PC-3 (cell line): ENCODE results near the gene PPP1R27. TPM values are rescaled to one million over a fixed set of nuclear protein-coding genes. Genes with fewer than 3 reads are reported as not detected.

ENCODE experiments used
- ATAC-seq: fragments of 200-7000 bp; cut with Tn5 transposase; 2 replicates; pipeline ENCODE4 v1.9.1; 2020; ENCODE audit warnings: mild to moderate bottlenecking, moderate library complexity
- BruUV-seq: library from RNA; stranded (reverse); fragments of 400-500 nt; replicated peaks from 2 replicates; lab custom pipeline; 2021; lab: Mats Ljungman, UMichigan
- CTCF ChIA-PET: fragments of 300-600 bp; sonication (Branson Sonifier 250); formaldehyde crosslinking; loops from one replicate; lab custom pipeline; 2022; ENCODE audit warnings: antibody characterized with exemption; lab: Charles Lee
- POLR2A ChIA-PET: fragments of 300-600 bp; sonication (Branson Sonifier 250); formaldehyde crosslinking; loops from one replicate; lab custom pipeline; 2022; ENCODE audit warnings: antibody characterized with exemption; ENCODE audit not compliant: unreplicated experiment; lab: Charles Lee
- DNase-seq: peaks from one replicate; pipeline ENCODE4 v3.0.0-alpha.2; 2015
- H2AFZ ChIP-seq: fragments of 300-600 bp; sonication (generic); 2 replicates; pipeline ENCODE4 v1.6.0; 2016; ENCODE audit warnings: antibody characterized with exemption, low read length
- H3F3A ChIP-seq: fragments of 300-600 bp; sonication (generic); one replicate; pipeline ENCODE4 v1.6.0; 2017; ENCODE audit warnings: antibody characterized with exemption, low read length, control low read depth, mild to moderate bottlenecking; ENCODE audit not compliant: unreplicated experiment
- H3K27ac ChIP-seq: fragments of 300-600 bp; sonication (generic); 2 replicates; pipeline ENCODE4 v1.5.1; 2016; ENCODE audit warnings: mild to moderate bottlenecking, low read length
- H3K27me3 ChIP-seq: fragments of 300-600 bp; sonication (generic); 2 replicates; pipeline ENCODE4 v1.6.1; 2016; ENCODE audit warnings: low read length, mixed read lengths
- H3K36me3 ChIP-seq: fragments of 300-600 bp; sonication (generic); 2 replicates; pipeline ENCODE4 v1.6.1; 2016; ENCODE audit warnings: low read depth, mixed run types, low read length, mixed read lengths
- H3K4me1 ChIP-seq: fragments of 300-600 bp; sonication (generic); 2 replicates; pipeline ENCODE4 v1.5.1; 2016; ENCODE audit warnings: low read length; ENCODE audit not compliant: insufficient read depth
- H3K4me2 ChIP-seq: fragments of 300-600 bp; sonication (generic); 2 replicates; pipeline ENCODE4 v1.6.0; 2016; ENCODE audit warnings: low read length
- H3K4me3 ChIP-seq: fragments of 300-600 bp; sonication (generic); 2 replicates; pipeline ENCODE4 v1.5.1; 2016; ENCODE audit warnings: mild to moderate bottlenecking, low read length, mixed read lengths
- H3K79me2 ChIP-seq: fragments of 300-600 bp; sonication (generic); 2 replicates; pipeline ENCODE4 v1.6.1; 2017; ENCODE audit warnings: low read length, mixed read lengths
- H3K9ac ChIP-seq: fragments of 300-600 bp; sonication (generic); 2 replicates; pipeline ENCODE4 v1.6.0; 2016; ENCODE audit warnings: mild to moderate bottlenecking, low read length
- H3K9me2 ChIP-seq: fragments of 300-600 bp; sonication (generic); replicated peaks from 2 replicates; pipeline ENCODE4 v1.6.1; 2016; ENCODE audit warnings: mixed run types, low read length, mixed read lengths
- H3K9me3 ChIP-seq: fragments of 300-600 bp; sonication (generic); 2 replicates; pipeline ENCODE4 v1.6.1; 2016; ENCODE audit warnings: low read length, mixed read lengths
- H4K20me1 ChIP-seq: fragments of 300-600 bp; sonication (generic); 2 replicates; pipeline ENCODE4 v1.6.1; 2016; ENCODE audit warnings: low read length, mixed read lengths
- CTCF ChIP-seq: fragments of 300-600 bp; sonication (generic); conservative IDR thresholded peaks from 2 replicates; pipeline ENCODE4 v1.5.1; 2017; ENCODE audit warnings: antibody characterized with exemption, low read depth, mild to moderate bottlenecking, low read length
- EZH2 ChIP-seq: fragments of 300-600 bp; sonication (generic); IDR thresholded peaks from one replicate; pipeline ENCODE4 v1.6.1; 2017; ENCODE audit warnings: antibody characterized with exemption, mild to moderate bottlenecking, low read length; ENCODE audit not compliant: unreplicated experiment
- EZH2phosphoT487 ChIP-seq: fragments of 300-600 bp; sonication (generic); IDR thresholded peaks from 2 replicates; pipeline ENCODE4 v1.6.1; 2018; ENCODE audit warnings: mild to moderate bottlenecking, antibody characterized with exemption, low read length, borderline replicate concordance
- intact Hi-C: fragments of 100-400 bp; cut with micrococcal nuclease; formaldehyde crosslinking; loops from 2 replicates; pipeline ENCODE4 v1.9.0; 2023
- total RNA-seq: library from RNA; depleted of rRNA; stranded (reverse); fragments of >200 nt; gene quantifications from 2 replicates; pipeline ENCODE4 v1.2.3, GENCODE V29; 2014

Gene PPP1R27
- total RNA-seq, 1 experiment from 2014 or later: not detected

GRCh38 chr17:81845361-81845760 lies 10.5 kb upstream of the PPP1R27 start:
- no peak overlapping the region for H3K4me2 ChIP-seq
- peaks cover 45% of the 10 kb centered on the region for H3K36me3 ChIP-seq
- no peak overlapping the region for H3K27ac ChIP-seq
- ChIA-PET CTCF (no interaction called here), POLR2A (no interaction called here)
- intact Hi-C loops: no loop called here
- H3K9me2 ChIP-seq: no peaks in the 10 kb centered on the region
- H3F3A ChIP-seq: no peaks in the 10 kb centered on the region
- no TSS peak for BruUV-seq
- no peak overlapping the region for H3K9ac ChIP-seq
- H4K20me1 ChIP-seq: no peaks in the 10 kb centered on the region
- no peaks in the 10 kb centered on the region for H3K9me3 ChIP-seq
- DNase-seq: no peak
- ATAC-seq: no peak
- H3K4me3 ChIP-seq: no peak overlapping the region
- no peaks in the 10 kb centered on the region for H3K27me3 ChIP-seq
- TF ChIP-seq CTCF: no peak
- no peak for TF ChIP-seq EZH2
- TF ChIP-seq EZH2phosphoT487: no peak
- no peak overlapping the region for H2AFZ ChIP-seq
- no peaks in the 10 kb centered on the region for H3K4me1 ChIP-seq
- no peaks in the 10 kb centered on the region for H3K79me2 ChIP-seq

- intact Hi-C loops: no loop called here
- no peak overlapping the region for H3K4me3 ChIP-seq
- no peak overlapping the region for H3K27ac ChIP-seq
- no peaks in the 10 kb centered on the region for H3K9me2 ChIP-seq
- no peaks in the 10 kb centered on the region for H3K79me2 ChIP-seq
- TF ChIP-seq EZH2phosphoT487 (no peak), EZH2 (no peak), CTCF (no peak)
- POLR2A ChIA-PET: no interaction called here
- BruUV-seq: no TSS peak
- no peak overlapping the region for H3K4me2 ChIP-seq
- H2AFZ ChIP-seq: no peak overlapping the region
- H3K36me3 ChIP-seq: peaks cover 45% of the 10 kb centered on the region
- H3F3A ChIP-seq: no peaks in the 10 kb centered on the region
- H3K27me3 ChIP-seq: no peaks in the 10 kb centered on the region
- CTCF ChIA-PET: no interaction called here
- H3K9ac ChIP-seq: no peak overlapping the region
- H3K9me3 ChIP-seq: no peaks in the 10 kb centered on the region
- H4K20me1 ChIP-seq: no peaks in the 10 kb centered on the region
- H3K4me1 ChIP-seq: no peaks in the 10 kb centered on the region
- ATAC-seq (no peak), DNase-seq (no peak)
These were observed 10.0 kb upstream of the PPP1R27 start for GRCh38 chr17:81844887-81845286.

- no peaks in the 10 kb centered on the region for H3K79me2 ChIP-seq
- no peak for DNase-seq
- peak; percentile 10 for ATAC-seq
- intact Hi-C loops: no loop called here
- H3K9ac ChIP-seq: no peak overlapping the region
- H3K9me2 ChIP-seq: no peaks in the 10 kb centered on the region
- H3K9me3 ChIP-seq: no peaks in the 10 kb centered on the region
- H3K4me1 ChIP-seq: no peaks in the 10 kb centered on the region
- no peak overlapping the region for H3K4me2 ChIP-seq
- H4K20me1 ChIP-seq: no peaks in the 10 kb centered on the region
- no TSS peak for BruUV-seq
- no peaks in the 10 kb centered on the region for H3F3A ChIP-seq
- ChIA-PET CTCF (no interaction called here), POLR2A (no interaction called here)
- no peak overlapping the region for H3K27ac ChIP-seq
- peaks cover 45% of the 10 kb centered on the region for H3K36me3 ChIP-seq
- H3K4me3 ChIP-seq: no peak overlapping the region
- TF ChIP-seq EZH2phosphoT487 (no peak), CTCF (no peak), EZH2 (no peak)
- no peaks in the 10 kb centered on the region for H3K27me3 ChIP-seq
- H2AFZ ChIP-seq: no peak overlapping the region
These were observed 9.5 kb upstream of the PPP1R27 start for GRCh38 chr17:81844327-81844851.
